Activated T-cell treated with anti-CD3 and anti-CD28 coated beads for 24 hours (primary cell): Measurements from ENCODE around the gene PLCXD1.
"Not testable (repeated sequence)": the region's sequence is repeated elsewhere in the genome, so short reads cannot be mapped to it uniquely, and the experiment has no call there.

Experiments used
- DNase-seq: peaks from one replicate; pipeline ENCODE4 v3.0.0-alpha.2; 2020; ENCODE audit warnings: low read depth

The PLCXD1 gene

DNA sequence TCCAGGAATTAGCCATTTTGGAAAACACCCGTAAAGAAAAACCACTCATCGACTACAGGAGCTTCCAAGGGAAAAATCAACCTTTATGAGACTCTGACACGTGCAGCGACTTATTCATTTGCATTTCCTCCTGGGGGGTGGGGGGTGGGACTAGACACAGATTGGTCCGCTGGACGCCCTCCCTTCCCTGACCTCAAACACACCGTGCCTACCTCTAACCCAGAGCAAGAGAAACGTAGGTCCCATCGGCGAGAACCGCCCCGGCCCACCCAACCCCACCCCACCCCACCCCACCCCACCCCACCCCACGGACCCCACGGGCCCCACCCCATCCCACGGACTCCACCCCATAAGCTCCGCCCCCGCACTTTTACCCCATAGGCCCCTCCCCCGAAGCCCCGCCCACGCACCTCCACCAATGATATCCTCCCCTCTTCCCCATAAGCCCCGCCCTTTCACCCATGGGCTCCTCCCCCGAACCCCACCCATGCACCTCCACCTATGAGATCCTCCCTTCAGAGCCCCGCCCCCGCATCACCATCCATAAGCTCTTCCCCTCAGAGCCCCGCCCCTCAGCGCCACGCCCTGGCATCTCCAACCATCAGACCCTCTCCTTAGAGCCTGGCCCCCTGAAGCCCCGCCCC lies 36.4 kb downstream of the PLCXD1 start:
- no peak for DNase-seq

DNA sequence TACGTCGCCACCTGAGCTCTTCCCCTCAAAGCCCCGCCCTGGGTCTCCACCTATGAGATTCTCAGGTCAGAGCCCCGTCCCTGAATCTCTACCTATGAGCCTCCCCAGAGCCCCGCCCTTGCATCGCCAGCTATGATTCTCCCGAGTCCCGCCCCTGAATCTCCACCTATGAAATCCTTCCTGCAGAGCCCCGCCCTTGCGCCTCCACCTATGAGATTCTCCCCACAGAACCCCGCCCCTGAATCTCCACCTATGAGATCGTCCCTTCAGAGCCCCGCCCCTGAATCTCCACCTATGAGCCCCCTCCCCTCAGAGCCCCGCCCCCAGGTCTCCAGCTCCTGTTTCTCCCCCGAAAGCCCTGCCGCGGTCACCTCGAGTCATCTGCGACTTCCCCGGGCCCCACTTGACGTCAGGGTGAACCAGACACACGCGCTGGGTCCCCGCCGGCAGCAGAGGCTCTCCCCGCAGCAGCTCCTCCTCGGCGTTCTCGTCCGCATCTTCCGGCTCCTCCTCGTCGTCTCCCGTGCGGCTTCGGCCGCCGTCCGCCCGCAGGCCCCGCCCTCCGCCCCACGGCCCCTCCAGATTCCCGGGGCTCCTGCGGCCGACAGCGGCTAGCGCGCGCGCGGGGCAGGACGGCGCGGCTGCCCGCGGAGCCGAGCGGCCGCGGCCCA lies 37.0 kb downstream of the PLCXD1 start:
- DNase-seq: peak; percentile 96

DNA sequence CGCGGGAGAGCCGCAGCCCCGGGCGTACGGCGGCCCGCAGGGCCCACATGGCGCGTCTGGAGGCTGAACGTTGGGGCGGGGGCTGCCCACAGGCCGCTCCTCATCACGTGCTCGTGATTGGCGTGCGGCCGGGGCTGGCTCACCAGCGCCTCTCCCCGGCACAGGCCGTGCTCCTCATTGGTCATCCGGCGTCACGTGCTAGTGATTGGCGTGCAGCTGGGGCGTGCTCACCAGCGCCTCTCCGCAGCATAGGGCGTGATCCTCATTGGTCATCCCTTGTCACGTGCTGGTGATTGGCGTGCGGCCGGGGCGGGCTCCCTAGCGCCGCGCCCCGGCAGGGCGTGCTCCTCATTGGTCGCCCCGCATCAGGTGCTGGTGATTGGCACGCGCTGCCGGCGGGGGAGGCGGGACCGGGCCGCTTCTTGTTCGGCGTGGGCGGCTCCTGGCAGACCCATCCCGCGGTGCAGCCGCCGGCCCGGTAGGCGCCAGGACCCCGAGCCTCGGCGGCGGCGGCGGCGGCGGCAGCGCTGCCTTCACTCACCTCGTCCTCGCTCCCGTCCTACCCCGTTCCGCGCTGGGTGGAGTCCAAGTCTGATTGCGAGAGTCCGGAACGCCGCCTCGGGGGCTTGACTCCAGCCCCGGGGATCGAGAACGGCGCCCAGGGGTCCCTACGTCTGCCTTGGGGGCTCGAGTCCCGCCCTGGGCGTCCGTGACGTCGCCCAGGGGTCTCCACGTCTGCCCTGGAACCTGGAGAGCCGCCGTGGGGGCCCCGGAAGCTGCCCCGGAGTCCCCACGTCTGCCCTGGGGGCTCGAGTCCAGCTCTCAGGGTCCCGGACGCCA lies 37.8 kb downstream of the PLCXD1 start, which contains the start of gene GTPBP6:
Gene GTPBP6 (minus strand): TSS at position 58 of the 840 bp plus-strand sequence. CDS start 9 bp downstream, at position 49.
- peak; percentile 98 for DNase-seq

DNA sequence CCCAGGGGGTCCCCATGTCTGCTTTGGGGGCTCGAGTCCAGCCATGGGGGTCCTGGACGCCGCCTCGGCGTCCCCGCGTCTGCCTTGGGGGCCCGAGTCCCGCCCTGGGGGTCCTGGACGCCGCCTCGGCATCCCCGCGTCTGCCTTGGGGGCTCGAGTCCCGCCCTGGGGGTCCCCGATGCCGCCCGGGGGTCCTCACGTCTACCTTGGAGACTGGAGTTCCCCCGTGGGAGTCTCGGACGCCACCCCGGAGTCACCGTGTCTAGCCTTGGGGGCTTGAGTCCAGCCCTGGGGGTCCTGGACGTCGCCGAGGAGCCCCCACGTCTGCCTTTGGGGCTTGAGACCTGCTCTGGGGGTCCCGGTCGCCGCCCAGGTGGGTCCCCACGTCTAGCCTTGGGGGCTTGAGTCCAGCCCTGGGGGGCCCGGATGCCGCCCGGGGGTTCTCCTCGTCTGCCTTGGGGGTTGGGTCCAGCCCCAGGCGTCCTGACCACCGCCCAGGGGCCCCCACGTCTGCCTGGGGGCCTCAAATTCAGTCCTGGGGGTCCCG lies 38.5 kb downstream of the PLCXD1 start:
- DNase-seq: no peak

DNA sequence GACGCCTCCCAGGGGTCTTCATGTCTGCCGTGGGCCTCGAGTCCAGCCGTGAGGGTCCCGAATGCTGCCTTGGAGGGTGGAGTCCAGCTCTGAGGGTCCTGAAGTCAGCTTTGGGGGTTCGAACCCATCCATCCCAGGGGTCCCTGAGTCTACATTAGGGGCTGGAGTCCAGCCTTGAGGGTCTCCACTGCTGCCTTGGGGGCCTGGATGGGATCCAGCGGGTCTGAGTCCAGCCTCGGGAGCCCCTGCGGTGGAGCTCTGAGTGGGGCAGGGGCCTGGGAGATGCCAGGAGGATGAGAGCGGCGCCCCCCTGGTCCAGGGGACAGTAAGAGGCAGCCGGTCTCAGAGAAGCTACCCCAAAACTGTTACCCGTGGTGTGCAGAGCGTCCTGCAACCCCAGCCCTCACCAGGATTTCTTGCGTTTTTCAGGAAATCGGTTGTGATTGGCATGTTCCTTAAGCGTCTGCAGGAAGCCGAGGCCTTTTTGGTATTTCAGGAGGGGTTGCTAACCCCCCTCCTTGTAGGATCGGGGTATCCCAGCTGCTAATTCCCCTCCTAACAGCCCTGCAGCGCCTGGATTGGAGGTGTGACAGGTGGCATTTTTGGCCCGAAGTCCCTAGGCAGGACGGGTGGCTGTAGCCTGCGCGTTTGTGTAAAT lies 39.1 kb downstream of the PLCXD1 start:
- no peak for DNase-seq

DNA sequence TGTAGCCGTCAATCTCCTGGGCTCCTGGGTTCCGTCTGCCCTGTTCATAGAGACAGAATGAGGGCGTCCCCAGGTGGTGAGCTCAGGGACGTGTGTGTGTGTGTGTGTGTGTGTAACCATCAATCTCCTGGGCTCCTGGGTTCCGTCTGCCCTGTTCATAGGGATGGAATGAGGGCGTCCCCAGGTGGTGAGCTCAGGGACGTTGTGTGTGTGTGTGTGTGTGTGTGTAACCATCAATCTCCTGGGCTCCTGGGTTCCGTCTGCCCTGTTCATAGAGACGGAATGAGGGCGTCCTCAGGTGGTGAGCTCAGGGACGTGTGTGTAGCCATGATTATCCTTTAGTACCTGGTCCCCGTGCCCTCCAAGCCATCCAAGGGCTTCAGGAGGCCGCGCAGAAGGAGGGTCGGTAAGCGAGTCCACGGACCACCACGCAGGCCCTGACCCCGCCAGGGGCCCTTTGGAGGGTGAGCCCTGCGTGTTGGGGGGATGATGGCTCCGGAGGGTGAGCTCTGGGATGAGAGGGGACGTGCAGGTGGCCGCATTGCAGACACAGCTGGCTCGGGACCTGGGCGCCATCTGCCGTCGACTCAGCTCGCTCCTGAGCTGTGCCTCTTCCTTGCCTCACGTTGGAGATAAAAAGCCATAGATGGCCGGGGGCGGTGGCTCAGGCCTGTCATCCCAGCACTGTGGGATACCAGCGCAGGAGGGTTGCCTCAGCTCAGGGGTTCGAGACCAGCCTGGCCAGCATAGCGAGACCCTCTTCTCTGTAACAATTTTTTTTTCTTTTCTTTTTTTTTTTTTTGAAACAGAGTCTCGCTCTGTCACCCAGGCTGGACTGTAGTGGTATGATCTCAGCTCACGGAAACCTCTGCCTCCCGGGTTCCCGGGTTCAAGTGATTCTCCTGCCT lies 42.8 kb downstream of the PLCXD1 start:
- DNase-seq: no peak

DNA sequence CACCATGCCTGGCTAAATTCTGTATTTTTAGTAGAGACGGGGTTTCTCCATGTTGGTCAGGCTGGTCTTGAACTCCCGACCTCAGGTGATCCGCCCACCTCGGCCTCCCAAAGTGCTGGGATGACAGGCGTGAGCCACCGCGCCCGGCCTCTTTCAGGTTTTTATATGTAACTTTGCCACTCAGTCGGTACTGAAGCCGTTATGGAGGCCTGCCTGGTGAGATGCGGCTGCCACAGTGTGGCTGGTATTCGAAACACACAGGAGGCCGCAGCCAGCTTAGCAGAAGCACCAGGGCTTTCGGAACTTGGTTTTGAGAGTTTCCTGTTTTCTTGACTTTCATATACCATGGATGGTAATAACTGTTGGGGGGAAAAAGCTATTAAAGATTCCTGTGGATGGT lies 43.5 kb downstream of the PLCXD1 start:
- DNase-seq: not testable (repeated sequence)

DNA sequence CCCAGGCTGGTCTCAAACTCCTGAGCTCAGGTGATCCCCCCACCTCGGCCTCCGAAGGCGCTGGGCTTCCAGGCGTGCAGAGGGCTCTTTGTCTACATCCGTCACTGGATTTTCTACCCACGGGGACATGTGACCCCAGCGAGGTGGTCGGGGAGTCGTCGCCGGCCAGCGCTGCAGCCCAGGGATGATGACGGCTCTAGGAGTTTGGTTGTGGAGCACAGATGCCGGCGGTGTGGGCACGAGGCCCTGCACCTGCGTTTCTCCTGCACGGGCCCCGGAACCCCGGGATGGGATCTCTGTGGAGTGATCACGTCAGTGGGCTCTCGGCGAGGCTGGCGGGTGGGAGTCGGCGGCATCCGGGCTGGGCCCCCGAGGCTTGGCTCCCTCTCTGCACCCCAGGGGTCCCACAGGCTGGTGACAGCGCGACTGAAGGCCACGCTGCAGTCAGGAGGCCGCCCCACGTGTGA lies 46.5 kb downstream of the PLCXD1 start:
- DNase-seq: no peak

DNA sequence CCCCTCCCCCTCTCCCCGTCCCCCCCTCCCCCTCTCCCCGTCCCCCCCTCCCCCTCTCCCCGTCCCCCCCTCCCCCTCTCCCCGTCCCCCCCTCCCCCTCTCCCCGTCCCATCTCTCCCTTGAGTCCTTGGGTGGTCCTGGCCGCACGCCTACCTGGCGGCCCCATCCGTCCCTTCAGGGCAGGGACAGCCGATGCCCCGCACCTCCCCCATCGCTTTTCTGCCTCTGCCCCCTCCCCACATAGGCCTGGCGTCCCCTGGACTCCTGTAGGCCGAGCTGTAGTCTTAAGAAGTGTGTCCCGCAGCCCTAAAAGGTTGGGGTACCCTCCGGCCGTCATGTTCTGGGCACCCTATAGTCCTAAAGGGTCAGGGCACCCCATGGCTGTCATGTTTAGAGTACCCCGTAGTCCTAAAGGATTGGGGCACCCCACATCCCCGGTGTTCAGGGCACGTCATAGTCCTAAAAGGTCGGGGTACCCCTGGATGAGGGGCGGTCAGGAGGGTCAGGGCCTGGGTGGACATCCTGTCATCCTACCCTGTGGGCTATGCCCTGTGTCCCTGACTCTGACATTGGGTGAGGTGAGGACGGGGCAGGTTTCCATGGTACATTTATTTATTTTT lies 48.2 kb downstream of the PLCXD1 start:
- no peak for DNase-seq

DNA sequence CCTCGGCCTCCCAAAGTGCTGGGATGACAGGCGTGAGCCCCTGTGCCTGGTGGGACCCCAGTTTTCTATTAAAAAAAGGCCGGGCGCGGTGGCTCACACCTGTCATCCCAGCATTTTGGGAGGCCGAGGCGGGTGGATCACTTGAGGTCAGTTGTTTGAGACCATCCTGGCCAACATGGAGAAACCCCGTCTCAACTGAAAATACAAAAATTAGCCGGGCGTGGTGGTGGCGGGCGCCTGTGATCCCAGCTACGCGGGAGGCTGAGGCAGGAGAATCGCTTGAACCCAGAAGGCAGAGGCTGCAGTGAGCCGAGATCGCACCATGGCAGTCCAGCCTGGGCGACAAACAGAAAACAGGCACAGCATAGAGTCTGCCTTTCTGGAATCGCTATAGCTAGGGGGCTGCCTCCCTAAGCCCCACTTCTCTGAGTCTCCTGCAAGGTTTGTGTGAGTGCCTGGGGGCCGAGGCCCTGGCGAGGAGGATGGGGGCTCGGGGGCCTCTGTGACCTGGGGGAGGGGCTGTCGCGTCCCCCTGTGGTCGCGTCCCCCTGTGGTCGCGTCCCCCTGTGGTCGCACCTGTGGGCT lies 49.1 kb downstream of the PLCXD1 start:
- not testable (repeated sequence) for DNase-seq

DNA sequence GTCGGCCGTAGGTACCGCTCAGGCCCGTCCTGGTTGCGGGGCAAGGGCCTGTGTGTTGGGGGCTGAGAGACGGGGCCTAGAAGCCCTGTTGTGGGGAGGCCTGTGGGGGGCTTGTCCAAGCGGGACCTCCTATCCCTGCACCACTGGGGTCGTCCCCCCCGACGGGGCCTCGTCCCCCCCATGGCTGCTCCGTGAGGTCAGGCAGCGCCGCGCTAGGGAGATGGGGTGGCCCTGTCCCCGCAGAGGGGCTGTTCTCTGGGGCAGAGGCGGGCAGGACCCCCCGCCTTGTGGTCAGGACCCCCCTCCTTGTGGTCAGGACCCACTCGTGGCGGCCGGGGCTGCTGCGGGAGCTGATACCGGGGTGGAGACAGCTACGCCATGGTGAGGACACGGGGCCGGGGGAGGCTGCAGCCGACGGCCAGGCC lies 49.6 kb downstream of the PLCXD1 start:
- DNase-seq: no peak

DNA sequence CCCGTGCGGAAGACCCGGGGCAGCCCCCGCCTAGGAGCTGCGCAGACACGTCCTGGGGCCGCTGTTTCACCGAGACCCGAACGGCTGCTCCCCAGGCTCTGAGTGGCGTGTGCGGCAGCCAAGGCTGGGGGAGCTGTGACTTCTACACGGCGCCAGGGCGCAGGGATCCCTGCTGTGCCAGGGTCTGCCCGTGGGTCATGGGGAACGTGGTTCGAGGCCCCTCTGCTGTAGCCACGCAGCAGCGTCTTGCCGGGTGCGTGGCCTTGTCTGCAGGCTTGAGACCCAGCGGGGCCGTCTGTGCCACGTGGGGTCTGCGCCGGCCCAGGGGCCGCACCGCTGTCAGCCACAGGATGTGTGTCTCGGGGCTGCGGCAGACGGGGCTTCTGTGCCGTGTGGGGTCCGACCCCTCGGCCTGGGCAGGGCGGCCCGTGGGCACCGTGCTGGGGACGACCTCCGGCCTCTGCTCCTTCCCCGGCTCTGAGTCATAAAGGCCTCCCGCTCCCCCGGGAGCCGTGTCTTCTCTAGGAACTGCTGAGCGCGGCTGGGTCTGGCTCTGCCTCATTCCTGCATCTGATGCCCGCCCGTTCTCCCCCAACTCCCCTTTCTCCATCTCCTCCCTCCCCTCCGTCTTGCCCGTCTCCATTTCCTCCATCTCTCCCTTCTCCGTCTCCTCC lies 50.1 kb downstream of the PLCXD1 start:
- no peak for DNase-seq

DNA sequence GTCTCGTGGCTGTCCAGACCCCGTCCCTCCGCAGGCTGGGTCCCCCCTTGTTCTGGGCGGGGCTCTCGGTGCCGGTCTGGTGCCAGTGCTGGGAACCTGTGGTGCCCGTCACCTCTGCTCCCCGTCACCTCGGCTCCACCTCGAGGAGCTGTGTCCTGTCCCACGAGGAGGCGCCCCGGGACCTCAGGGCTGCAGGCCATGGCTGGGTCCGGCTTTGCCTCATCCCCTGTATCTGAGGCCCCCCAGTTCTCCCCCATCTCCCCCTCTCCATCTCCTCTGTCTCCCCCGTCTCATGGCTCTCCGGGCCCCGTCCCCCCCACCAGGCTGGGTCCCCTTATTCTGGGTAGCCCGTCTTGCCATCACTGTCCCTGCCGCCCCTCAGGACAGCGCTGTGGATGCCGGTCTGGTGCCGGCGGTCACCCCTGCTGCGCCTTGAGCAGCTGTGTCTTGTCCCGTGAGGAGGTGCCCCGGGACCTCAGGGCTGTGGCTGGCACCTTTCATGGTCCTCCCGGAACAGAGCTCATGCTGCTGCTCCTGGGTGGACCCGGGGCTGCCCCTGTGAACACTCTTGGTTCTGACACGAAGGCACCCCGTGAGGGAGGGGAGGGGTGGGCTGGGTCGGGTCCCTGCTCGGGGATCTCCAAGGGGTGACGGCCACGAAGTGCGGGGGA lies 50.8 kb downstream of the PLCXD1 start:
- no peak for DNase-seq

DNA sequence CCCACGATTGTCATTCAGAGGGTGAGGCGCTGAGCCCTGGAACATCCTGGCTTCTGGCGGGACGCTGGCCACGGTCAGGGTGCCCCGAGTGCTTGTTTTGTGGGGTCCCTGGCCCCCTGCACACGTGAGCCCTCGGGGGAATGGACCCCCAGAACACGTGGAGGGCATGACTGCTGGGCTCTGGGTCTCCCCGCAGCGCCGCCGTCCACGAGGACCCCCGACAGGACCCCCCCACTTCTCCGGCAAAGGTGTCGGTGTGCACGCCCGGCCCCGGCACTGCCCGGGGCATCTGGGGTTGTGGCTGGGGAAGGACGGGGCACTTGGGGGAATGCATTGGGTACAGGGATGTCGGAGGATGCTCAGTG lies 51.3 kb downstream of the PLCXD1 start:
- DNase-seq: no peak

DNA sequence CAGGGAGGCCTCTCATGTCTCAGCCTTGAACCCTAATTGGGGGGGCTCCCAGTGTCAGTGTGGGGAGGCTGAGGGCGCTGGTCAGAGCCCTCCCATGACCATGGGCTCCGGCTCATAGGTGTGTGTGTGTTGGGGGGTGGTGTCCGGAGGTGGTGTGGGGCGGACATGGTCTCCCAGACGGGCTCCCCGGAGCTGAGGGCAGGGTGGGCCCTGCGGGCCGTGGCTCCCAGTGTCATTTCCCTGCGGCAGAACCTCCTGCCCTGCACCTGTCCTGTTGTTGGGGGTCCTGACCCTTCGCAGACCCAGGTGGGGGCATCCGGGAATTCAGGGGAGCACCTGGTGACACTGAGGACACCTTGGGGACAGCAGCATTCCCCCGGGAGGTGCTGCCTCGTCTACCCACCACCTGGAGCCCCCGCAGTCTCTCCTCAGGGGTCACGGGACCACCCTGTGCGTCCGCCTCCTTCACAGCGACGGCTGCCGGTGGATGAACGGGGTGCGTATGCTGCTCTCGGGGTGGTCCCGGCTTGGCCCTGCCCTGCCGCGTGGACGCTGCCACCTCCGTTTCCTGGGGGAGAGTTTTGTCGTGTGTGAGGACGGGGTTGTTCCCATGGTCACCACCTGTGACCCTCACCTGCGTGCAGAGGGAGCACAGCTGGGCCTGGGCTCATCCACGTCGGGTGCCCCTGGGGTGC lies 51.9 kb downstream of the PLCXD1 start:
- DNase-seq: no peak

DNA sequence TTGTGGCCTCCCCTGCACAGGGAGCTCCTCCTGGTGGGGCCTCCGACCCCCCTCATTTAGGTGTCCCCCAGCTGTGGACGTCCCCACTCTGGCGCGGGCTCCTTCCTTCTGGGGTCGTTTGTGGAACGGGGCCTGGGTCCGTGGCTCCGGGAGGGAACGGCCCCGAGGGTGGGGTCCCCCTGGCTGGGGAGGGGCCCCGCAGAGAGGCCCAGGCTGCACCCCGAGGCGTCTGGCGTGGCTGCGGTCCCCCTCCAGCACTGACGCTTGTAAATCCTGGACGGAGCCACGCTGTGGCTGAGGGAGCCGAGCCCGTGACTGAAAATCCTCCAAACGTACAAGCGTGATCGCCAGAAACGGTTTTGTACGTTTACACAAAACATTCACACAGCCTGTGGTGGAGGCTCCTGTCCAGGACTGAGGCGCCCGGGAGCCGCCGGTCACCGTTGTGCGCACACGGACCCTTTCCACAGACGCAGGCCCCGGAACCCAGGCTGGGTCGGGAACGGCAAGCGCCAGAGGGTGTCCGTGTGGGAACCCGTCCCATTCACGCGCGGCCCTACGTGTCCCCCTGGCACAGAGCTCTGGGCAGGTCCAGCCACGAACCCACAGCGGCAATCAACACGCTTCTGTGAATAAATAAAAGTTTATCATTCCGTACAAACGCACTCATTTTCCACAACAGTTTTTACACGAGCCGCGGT lies 52.6 kb downstream of the PLCXD1 start:
- DNase-seq: no peak

DNA sequence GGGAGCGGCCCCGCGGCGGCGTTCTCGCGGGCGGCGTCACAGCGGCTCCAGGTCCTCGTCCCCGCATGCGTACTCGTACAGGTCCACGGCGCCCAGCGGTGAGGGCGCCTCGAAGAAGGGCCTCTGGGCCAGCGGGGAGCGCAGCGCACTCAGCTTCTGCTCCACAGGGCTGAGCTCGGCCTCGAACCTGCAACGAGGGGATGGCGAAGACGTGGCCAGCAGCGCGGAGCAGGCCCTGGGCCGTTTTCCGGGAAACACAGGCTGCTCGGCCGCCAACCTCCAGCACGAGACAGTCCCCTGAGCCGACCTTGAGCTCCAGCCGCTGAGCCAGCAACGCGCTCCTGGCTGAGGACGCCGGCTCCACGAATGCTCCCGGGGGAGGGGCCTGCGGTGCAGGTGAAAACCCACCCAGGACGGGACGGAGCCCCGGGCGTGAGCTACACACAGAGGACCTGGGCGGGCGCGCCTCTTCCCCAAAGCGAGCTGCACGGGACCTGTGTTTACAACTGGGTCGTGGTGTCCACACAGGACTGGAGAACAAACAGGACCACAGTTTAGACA lies 53.2 kb downstream of the PLCXD1 start:
- no peak for DNase-seq
